Measurements from ENCODE around the gene ST6GALNAC1. TPM values are rescaled to one million over a fixed set of nuclear protein-coding genes. Genes with fewer than 3 reads are reported as not detected.
A peak's percentile ranks its signal among the peaks of the same experiment; 100 is the strongest.

The ST6GALNAC1 gene
- total RNA-seq, 1 experiment from 2014 or later, result not detected

DNA sequence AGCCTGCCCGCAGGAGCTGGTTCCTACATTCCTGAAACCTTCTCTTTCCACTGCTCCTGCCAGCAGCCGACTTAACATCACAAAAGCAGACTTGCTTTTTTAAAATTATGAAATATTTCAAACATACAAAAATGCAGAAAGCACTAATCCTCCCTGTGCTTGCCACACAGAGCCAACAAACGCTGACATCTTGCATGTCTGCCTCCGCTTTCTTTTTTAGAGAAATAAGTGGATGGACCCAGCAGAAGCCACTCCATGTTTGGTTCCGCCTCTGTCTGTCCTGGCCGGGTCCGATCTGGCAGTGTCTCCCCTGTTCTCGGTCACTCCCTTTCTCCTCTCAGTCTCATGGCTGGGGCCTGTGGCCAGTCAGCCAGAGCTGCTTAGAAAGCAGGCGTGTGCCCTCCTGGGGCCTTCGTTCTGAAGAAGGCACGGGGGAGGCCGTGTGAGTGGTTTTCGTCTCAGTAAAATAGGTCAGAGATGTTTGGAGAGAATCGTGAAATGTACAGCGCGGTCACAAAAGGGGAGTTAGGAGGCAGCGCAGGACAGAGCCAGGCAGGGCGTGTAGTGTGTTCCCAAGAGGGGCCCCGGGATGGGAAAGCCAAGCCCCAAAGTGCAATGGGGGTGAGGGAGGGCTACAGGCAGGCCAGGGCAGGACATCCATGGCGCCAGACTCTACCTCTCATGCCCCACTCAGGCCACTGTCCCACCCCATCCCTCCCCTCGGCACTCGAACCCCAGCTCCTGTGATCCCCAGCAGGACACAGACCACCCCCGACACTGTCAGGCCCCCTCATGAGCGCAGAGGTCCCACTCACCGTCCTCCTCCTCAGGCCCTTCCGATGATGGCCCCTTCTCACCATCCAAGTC, 44.0 kb upstream of the ST6GALNAC1 start:
- Histone ChIP-seq H3K27ac (ENCODE audit: low read depth, low read length) (peak overlapping the region; percentile 62), H3K9me3 (ENCODE audit: control insufficient read depth in 1 of 2, insufficient read depth in 1 of 2, low read depth in 1 of 2, low read length in 2 of 2) (no peaks in the 10 kb centered on the region), H2AFZ (ENCODE audit: low read depth, low read length, poor library complexity, severe bottlenecking) (no peak overlapping the region), H3K36me3 (ENCODE audit: control insufficient read depth in 1 of 2, insufficient read depth in 2 of 2, low read length in 2 of 2) (0 out of 4 replicates have a peak, but pooled peaks cover 0 to 2% of the 10 kb centered on the region in 2 experiments), H3K4me2 (ENCODE audit: low read length) (peak overlapping the region; percentile 81), H3K9ac (ENCODE audit: low read length) (0 out of 2 replicates have a peak overlapping the region, but pooled peaks have one; percentile 39), H3K4me3 (replicated peaks in 1 of 2; ENCODE audit: low read depth in 1 of 2, low read length in 2 of 2) (peak overlapping the region in 1 of 2 experiments; percentile 44; a peak in 1 of 4 replicates), H3K9me2 (ENCODE audit: insufficient read depth) (no peaks in the 10 kb centered on the region), H3K4me1 (ENCODE audit: control insufficient read depth in 1 of 2, insufficient read depth in 2 of 2, low read length in 2 of 2) (peaks cover 22 to 24% of the 10 kb centered on the region in 2 experiments), H4K20me1 (ENCODE audit: insufficient read depth) (no peaks in the 10 kb centered on the region), H3K79me2 (ENCODE audit: insufficient read depth, low read length) (no peaks in the 10 kb centered on the region), H3K27me3 (ENCODE audit: insufficient read depth, low read length) (no peaks in the 10 kb centered on the region)
- no peak for TF ChIP-seq EGR1 (IDR thresholded peaks at IDR 0.05; ENCODE audit: low read depth)
- TF ChIP-seq ZFX (IDR thresholded peaks at IDR 0.05), result no peak
- TF ChIP-seq, protein P1, sequence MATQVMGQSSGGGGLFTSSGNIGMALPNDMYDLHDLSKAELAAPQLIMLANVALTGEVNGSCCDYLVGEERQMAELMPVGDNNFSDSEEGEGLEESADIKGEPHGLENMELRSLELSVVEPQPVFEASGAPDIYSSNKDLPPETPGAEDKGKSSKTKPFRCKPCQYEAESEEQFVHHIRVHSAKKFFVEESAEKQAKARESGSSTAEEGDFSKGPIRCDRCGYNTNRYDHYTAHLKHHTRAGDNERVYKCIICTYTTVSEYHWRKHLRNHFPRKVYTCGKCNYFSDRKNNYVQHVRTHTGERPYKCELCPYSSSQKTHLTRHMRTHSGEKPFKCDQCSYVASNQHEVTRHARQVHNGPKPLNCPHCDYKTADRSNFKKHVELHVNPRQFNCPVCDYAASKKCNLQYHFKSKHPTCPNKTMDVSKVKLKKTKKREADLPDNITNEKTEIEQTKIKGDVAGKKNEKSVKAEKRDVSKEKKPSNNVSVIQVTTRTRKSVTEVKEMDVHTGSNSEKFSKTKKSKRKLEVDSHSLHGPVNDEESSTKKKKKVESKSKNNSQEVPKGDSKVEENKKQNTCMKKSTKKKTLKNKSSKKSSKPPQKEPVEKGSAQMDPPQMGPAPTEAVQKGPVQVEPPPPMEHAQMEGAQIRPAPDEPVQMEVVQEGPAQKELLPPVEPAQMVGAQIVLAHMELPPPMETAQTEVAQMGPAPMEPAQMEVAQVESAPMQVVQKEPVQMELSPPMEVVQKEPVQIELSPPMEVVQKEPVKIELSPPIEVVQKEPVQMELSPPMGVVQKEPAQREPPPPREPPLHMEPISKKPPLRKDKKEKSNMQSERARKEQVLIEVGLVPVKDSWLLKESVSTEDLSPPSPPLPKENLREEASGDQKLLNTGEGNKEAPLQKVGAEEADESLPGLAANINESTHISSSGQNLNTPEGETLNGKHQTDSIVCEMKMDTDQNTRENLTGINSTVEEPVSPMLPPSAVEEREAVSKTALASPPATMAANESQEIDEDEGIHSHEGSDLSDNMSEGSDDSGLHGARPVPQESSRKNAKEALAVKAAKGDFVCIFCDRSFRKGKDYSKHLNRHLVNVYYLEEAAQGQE (IDR thresholded peaks at IDR 0.05; ENCODE audit: low read depth), result no peak
- TF ChIP-seq RAD21 (IDR thresholded peaks at IDR 0.05; ENCODE audit: low read depth), result no peak
- no peak for TF ChIP-seq EZH2 (IDR thresholded peaks at IDR 0.05)
- no peak for TF ChIP-seq FOSL1 (IDR thresholded peaks at IDR 0.05; ENCODE audit: low read depth)
- no peak for TF ChIP-seq TCF7L2 (IDR thresholded peaks at IDR 0.05; ENCODE audit: borderline replicate concordance, extremely low read depth, insufficient read depth, insufficient read length)
- no peak for TF ChIP-seq SIN3A (IDR thresholded peaks at IDR 0.05; ENCODE audit: low read depth)
- ChIA-PET RAD21 (ENCODE audit: low non-redundant PET in 1 of 2, low total read pairs in 2 of 2, uncharacterized antibody in 2 of 2, unreplicated experiment in 2 of 2) (no interaction called here), POLR2A (interaction anchor here (1.2 kb wide), 1 partner anchor 16 kb away, joined by 4 read pairs; no protein-coding TSS in a partner anchor), CTCF (interaction anchor here (1.2 kb wide), 1 partner anchor 63 kb away, joined by 4 read pairs; no protein-coding TSS in a partner anchor)
- intact Hi-C loops (cut with micrococcal nuclease), result no loop called here
- ATAC-seq (no peak), DNase-seq (ENCODE audit: low read depth, low spot score) (no peak)
- no TSS peak for BruUV-seq (replicated peaks)

Data from HCT116 (cell line).